ENCODE measurements around the gene OSGEP. TPM values are rescaled to one million over a fixed set of nuclear protein-coding genes. Genes with fewer than 3 reads are reported as not detected.
"Not testable (repeated sequence)": the region's sequence is repeated elsewhere in the genome, so short reads cannot be mapped to it uniquely, and the experiment has no call there.

The OSGEP gene
- total RNA-seq, 1 donor from 2014 or later, result 23.3 TPM

GRCh38 chr14:20469890-20470602 lies 15.4 kb upstream of the OSGEP start:
- no peak for DNase-seq (ENCODE audit: low spot score)

GRCh38 chr14:20469242-20469889 lies 14.8 kb upstream of the OSGEP start, which contains the start of gene PNP:
TSS of gene PNP (plus strand) at chr14:20469406. CDS start at chr14:20469525, 119 bp downstream.
- peak; percentile 96 for DNase-seq (ENCODE audit: low spot score)

- DNase-seq (ENCODE audit: low spot score), result no peak
These were observed 14.2 kb upstream of the OSGEP start for GRCh38 chr14:20468764-20469241.

- peak; percentile 99 for DNase-seq (ENCODE audit: low spot score)
These were observed 6.9 kb upstream of the OSGEP start, which contains the start of gene PIP4P1 for GRCh38 chr14:20461225-20462141. TSS of gene PIP4P1 (minus strand) at chr14:20461434. CDS start at chr14:20461325, 109 bp downstream.

- DNase-seq (ENCODE audit: low spot score), result no peak
These were observed 6.0 kb upstream of the OSGEP start for GRCh38 chr14:20460458-20461224.

GRCh38 chr14:20458031-20458789 lies 3.6 kb upstream of the OSGEP start:
- no peak for DNase-seq (ENCODE audit: low spot score)

- DNase-seq (ENCODE audit: low spot score), result no peak
These were observed 2.4 kb upstream of the OSGEP start for GRCh38 chr14:20456971-20457370.

DNA sequence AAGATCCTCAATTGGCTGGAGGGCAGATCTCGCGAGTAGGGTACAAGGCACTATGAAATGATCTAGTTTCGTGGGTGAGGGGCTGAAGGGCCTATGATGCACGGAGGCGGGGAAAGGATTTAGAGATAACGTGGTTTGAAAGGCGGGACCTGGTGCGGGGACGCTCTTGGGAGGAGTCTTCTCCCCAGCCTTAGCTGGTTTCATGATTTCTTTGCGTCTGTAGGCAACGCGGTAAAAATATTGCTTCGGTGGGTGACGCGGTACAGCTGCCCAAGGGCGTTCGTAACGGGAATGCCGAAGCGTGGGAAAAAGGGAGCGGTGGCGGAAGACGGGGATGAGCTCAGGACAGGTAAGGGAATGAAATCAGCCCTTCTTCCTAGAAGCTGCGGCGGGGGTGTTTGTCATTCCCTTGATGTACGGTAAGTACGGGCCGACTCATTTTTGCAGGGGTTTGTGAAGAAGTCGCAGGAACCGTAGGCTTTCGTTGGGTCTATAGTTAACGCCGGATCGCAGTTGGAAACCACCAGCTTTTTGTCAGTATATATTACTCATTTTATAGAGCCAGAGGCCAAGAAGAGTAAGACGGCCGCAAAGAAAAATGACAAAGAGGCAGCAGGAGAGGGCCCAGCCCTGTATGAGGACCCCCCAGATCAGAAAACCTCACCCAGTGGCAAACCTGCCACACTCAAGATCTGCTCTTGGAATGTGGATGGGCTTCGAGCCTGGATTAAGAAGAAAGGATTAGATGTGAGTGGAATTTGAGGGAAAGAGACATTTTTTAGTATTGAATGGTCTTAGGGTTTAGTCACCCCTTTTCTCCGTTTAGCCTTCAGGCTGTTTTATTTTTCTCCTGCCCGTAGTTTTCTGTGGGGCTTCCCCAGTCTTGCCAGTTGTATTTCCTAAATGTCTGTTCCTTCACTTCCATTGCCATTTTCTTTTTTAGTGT lies 1.0 kb upstream of the OSGEP start:
- DNase-seq (ENCODE audit: low spot score), result no peak

DNA sequence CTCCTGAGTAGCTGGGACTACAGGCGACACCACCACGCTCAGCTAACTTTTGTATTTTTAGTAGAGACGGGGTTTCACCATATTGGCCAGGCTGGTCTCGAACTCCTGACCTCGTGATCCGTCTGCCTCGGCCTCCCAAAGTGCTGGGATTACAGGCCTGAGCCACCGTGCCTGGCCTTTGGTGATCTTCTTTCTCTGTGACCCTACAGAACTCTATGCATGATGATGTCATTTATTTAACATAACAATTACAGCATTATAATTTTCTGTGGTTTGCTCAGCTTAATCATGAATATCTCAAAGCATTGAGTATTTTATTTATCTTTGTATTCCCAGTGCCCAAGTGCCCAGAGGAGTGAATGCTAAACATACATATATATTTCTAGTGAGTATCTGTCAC lies 1.8 kb downstream of the OSGEP start:
- DNase-seq (ENCODE audit: low spot score), result not testable (repeated sequence)

GRCh38 chr14:20446889-20447288 lies 7.7 kb downstream of the OSGEP start:
- no peak for DNase-seq (ENCODE audit: low spot score)

- not testable (repeated sequence) for DNase-seq (ENCODE audit: low spot score)
These were observed 11.0 kb downstream of the OSGEP start for GRCh38 chr14:20443650-20444049.

- DNase-seq (ENCODE audit: low spot score), result no peak
These were observed 13.2 kb downstream of the OSGEP start for GRCh38 chr14:20441461-20441860.

DNA sequence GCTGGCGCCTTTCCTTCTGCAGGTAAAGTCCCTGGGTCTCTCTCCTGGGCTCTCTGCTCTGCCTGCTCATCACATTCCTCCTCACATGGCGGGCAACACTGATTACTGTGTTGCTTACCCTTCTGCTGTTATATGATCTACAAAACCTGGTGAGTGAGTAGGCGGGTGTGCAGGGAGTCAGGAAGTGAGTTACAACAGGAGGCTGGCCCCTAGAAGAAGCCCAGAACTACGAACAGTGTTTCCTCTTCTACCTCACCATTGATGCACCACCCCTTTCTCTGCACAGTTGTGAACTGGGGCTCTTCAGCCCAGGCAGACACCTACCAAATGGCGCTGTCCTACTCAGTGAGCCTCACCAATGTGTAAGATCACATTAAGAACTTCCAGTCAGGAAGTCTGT lies 13.7 kb downstream of the OSGEP start:
- DNase-seq (ENCODE audit: low spot score), result no peak

DNA sequence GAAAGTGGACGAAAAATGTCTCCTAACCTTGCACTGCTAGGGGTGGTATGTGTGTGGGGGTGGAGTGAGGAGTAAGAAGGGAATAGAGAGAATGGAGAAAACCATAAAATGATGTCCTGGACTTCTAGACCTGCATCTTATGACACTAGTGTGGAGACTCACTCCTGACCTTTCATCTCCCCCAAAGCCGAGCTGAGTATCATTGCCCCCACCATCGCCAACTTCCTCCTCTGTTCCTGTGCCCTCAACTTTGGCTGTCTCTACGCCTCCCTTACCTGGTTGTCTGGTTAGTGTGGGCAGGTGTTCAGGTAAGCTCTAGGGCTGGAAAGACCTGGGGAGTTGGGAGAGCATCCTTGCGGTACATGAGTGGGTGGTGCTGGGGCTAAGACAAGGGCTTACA lies 14.1 kb downstream of the OSGEP start:
- DNase-seq (ENCODE audit: low spot score), result no peak

- no peak for DNase-seq (ENCODE audit: low spot score)
These were observed 15.9 kb downstream of the OSGEP start for GRCh38 chr14:20438664-20439063.

- no peak for DNase-seq (ENCODE audit: low spot score)
These were observed 18.3 kb downstream of the OSGEP start for GRCh38 chr14:20436363-20436755.

- no peak for DNase-seq (ENCODE audit: low spot score)
These were observed 18.8 kb downstream of the OSGEP start, which contains the start of gene KLHL33 for GRCh38 chr14:20435582-20436362. TSS of gene KLHL33 (minus strand) at chr14:20436166. CDS start at chr14:20435811, 355 bp downstream.
